Brain microvascular endothelial cell (primary cell): ENCODE data around the gene ADAMTSL1.

Experiments
- DNase-seq: peaks from one replicate; pipeline ENCODE4 v3.0.0-alpha.2; 2020
- H3K27ac ChIP-seq: fragments of 250-450 bp; sonication (Bioruptor Pico); 2 replicates; pipeline ENCODE4 v1.5.1; 2020; ENCODE audit warnings: mild to moderate bottlenecking, moderate library complexity
- H3K27me3 ChIP-seq: fragments of 250-450 bp; sonication (Bioruptor Pico); replicated peaks from 2 replicates; pipeline ENCODE4 v1.5.1; 2020; ENCODE audit warnings: mild to moderate bottlenecking
- H3K36me3 ChIP-seq: fragments of 250-450 bp; sonication (Bioruptor Pico); replicated peaks from 2 replicates; pipeline ENCODE4 v1.5.1; 2020; ENCODE audit warnings: mild to moderate bottlenecking
- H3K4me3 ChIP-seq: 2 replicates; pipeline ENCODE4 v1.5.1; 2011; ENCODE audit warnings: low read depth, mild to moderate bottlenecking, control low read depth, low read length, moderate library complexity
- in situ Hi-C: cut with HindIII; loops from 2 replicates; pipeline ENCODE4 v1.10.0; 2017; ENCODE audit warnings: low sequenced_read_pairs, low pct_ligation_motif_present
- TF ChIP-seq, protein P1 (sequence below): IDR thresholded peaks from 2 replicates; pipeline ENCODE4 v1.5.1; 2011; ENCODE audit warnings: low read depth, mild to moderate bottlenecking, moderate library complexity, low read length, control low read depth, inconsistent platforms; ENCODE audit errors: missing control alignments

ADAMTSL1 gene

DNA sequence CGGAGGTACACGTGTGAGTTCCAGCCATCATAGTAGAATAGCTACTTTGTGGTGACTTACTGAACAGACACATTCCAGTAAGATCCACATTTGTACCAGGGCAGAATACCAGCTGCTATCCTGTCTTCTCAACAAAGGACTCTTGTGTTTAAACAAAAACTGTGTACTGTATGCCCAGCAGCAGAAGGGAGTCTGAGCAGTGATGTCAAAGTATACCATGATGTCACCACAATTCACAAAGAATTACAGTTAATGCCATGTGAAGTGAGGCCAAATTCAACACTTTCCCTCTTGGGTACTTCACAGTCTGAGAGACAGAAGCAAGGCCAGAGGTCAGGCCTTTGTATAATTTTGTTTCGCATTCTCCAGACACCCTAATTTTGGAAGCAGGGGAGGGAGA, 137.0 kb downstream of the ADAMTSL1 start:
- in situ Hi-C loops = no loop called here
- no peaks in the 10 kb centered on the region for H3K27me3 ChIP-seq
- no peak for DNase-seq
- no peak overlapping the region for H3K27ac ChIP-seq
- H3K36me3 ChIP-seq = no peaks in the 10 kb centered on the region
- no peak overlapping the region for H3K4me3 ChIP-seq
- TF ChIP-seq, protein P1, sequence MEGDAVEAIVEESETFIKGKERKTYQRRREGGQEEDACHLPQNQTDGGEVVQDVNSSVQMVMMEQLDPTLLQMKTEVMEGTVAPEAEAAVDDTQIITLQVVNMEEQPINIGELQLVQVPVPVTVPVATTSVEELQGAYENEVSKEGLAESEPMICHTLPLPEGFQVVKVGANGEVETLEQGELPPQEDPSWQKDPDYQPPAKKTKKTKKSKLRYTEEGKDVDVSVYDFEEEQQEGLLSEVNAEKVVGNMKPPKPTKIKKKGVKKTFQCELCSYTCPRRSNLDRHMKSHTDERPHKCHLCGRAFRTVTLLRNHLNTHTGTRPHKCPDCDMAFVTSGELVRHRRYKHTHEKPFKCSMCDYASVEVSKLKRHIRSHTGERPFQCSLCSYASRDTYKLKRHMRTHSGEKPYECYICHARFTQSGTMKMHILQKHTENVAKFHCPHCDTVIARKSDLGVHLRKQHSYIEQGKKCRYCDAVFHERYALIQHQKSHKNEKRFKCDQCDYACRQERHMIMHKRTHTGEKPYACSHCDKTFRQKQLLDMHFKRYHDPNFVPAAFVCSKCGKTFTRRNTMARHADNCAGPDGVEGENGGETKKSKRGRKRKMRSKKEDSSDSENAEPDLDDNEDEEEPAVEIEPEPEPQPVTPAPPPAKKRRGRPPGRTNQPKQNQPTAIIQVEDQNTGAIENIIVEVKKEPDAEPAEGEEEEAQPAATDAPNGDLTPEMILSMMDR = no peak

DNA sequence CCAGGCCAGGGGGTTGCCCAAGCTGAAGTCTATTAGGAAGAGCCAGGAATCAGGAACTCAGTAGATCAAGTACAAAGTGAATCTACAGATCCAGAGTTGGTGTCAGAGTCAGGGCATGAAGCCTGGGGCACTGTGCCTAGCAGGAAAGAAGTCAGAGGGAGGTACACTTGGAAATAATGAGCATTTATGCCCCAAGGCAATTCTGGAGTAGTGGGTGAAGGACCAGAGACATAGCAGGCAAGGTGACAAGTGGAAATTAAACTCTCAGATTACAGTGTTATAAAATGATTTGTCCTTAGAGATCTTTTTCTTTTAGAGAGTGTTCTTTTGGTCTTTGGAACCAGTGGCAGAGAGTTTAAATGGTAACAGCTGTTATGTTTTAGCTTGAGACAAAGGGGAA, 138.0 kb downstream of the ADAMTSL1 start:
- no peaks in the 10 kb centered on the region for H3K27me3 ChIP-seq
- H3K4me3 ChIP-seq = no peak overlapping the region
- DNase-seq = no peak
- TF ChIP-seq, protein P1 = no peak
- no peaks in the 10 kb centered on the region for H3K36me3 ChIP-seq
- in situ Hi-C loops = no loop called here
- no peak overlapping the region for H3K27ac ChIP-seq

DNA sequence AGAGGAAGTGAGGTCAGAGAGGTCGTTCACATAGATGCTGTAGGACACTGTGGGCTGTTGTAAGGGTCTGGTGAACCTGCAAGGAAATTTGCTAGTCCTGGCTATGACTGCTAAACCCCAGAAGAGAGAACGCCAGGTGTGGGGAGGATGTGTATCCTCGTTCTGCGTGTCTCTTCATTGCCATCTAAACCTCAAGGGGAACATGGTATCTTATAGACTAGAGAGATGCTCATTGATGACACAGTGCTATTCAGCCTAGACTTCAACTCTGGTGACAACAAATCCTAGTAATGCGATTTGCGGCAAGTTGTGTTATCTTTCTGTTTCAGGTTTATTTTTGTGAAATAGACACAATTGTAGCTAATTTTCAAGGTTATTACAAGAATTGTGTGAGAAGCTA, 140.2 kb downstream of the ADAMTSL1 start:
- H3K4me3 ChIP-seq = no peak overlapping the region
- DNase-seq = no peak
- no peak overlapping the region for H3K27ac ChIP-seq
- H3K27me3 ChIP-seq = no peaks in the 10 kb centered on the region
- H3K36me3 ChIP-seq = no peaks in the 10 kb centered on the region
- in situ Hi-C loops = no loop called here
- TF ChIP-seq, protein P1 = no peak

DNA sequence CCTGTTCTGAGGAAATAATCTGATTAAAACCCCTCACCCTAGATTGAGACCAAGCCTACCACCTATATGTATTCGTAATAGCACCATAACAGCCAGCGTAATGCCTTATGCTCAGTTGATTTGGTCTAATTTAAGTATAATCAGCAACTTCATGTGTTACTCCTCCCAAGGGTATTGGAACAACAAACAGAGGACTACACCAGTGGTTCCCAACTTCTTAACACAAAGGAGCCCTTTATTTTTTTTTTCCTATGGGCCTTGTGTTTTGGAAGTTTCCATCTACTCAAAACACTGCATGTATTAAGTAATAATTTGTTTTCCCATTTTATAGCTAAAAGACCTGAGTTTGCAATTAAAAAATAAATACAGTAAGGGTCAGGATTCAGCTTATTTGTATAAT, 140.7 kb downstream of the ADAMTSL1 start:
- no peak overlapping the region for H3K27ac ChIP-seq
- TF ChIP-seq, protein P1 = no peak
- in situ Hi-C loops = no loop called here
- H3K27me3 ChIP-seq = no peaks in the 10 kb centered on the region
- DNase-seq = no peak
- no peaks in the 10 kb centered on the region for H3K36me3 ChIP-seq
- H3K4me3 ChIP-seq = no peak overlapping the region

DNA sequence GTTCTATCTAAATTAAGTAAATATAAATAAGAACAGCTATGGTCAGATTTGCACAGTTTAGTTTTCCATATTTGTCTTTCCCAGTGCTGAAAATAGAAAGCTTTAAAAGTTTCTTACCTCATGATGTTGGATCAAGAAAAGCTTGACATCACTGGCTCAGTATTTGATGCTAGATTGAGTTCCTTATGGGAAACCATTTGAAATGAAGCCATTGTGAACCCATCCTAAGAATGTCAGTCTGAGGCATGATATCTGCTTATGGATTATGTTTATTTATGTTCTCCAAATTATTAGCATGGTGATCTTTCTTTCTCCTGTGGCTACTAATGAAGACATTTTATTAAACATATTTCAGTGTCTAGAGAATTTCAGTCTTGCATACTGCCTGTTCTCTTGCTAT, 143.0 kb downstream of the ADAMTSL1 start:
- Histone ChIP-seq H3K27me3 (no peaks in the 10 kb centered on the region), H3K36me3 (no peaks in the 10 kb centered on the region), H3K4me3 (no peak overlapping the region), H3K27ac (no peak overlapping the region)
- TF ChIP-seq, protein P1 = no peak
- in situ Hi-C loops = no loop called here
- DNase-seq = no peak

DNA sequence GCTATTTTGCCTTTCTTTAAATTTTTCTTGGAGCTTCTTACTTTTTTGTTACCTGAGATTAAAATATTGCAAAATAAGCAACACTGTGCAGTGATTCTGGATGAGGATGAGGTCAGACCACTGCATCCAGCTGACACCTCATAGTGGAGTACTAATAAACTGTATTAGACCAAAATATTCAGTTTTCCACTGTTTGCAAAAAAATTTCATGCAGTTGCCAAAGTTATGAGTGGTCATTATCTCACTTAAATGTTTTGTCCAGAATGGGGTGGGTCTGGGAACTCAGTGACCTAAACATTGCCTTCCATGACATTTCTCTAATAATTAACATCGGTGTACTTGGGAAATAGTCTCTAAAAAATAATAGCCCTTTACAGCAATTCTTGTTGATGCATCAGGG, 143.8 kb downstream of the ADAMTSL1 start:
- no peak overlapping the region for H3K4me3 ChIP-seq
- in situ Hi-C loops = no loop called here
- no peak for DNase-seq

More for the DNA sequence above, 143.8 kb downstream of the ADAMTSL1 start:
- TF ChIP-seq, protein P1 = no peak
- H3K27me3 ChIP-seq = no peaks in the 10 kb centered on the region
- H3K36me3 ChIP-seq = no peaks in the 10 kb centered on the region
- no peak overlapping the region for H3K27ac ChIP-seq
